GM18951 (cell line): ENCODE results near the gene POPDC3.
"Not testable (repeated sequence)": the region's sequence is repeated elsewhere in the genome, so short reads cannot be mapped to it uniquely, and the experiment has no call there.

Experiments used
- POLR2A ChIP-seq: IDR thresholded peaks from 4 replicates; pipeline ENCODE4 v1.6.1; 2011; ENCODE audit warnings: mild to moderate bottlenecking; ENCODE audit not compliant: insufficient read length, insufficient read depth; ENCODE audit errors: extremely low read depth
- in situ Hi-C: fragments of 300-500 bp; cut with MboI; formaldehyde crosslinking; loops from one replicate; pipeline ENCODE4 v1.12.0; 2022; ENCODE audit warnings: low sequenced_read_pairs, mixed read lengths, inconsistent platforms; ENCODE audit not compliant: unreplicated experiment

The POPDC3 gene

DNA sequence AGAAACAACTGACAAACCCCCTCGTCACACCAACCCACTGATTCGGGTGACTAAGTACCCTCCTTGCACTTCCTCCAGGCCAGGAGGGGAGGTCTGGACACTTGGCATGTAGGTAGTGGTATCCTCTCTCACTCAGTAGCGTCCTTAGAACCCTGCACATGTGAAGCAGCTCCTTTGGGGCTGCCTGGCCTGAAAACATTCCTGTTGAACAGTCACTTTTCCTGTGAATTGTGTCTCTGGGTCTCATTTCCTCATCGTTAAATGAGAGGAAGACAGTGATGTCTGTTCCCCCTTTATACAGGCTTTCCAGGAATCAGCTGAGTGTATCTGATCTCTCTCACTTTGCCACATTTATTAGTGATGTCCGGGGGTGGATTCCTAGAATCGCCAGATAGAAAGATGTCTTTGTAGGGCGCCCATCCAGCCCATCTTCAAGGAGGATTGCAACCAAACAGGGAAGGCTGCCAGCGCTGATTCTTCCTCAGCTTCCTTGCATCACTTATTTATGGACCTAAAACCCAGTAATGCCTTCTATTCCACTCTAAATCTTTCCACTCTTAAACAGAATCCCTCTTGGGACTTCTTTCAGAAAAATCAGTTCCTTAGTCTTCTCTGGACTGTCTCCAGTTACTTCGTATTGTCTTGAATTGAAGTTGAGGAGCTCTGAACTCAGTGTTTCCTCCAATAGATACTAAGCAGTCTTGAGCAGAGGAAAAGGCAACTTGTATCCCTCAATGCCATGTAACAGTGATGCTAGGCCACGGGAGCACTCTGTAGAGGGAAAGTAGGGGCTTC is 9.4 kb upstream of the POPDC3 start:
- in situ Hi-C loops, result no loop called here

DNA sequence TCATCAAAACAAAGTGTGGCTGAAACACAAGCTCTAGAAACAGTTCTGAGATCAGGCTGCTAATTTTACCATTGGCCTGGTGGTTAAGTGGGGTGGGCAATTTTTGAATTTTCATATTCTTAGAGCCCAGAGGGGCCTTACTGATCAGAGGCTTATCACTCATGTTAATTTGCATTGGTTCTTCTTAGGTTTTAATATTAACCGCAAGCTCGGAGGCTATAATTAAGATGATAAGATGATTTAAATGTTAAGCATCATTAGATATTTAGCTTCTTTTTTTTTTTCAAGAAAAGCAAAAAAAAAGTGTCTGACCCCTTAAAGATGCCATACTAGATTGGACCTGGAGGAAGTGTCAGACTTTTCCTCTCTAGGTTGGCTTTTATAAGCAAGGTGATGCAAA is 8.4 kb upstream of the POPDC3 start:
- TF ChIP-seq POLR2A, result no peak
- in situ Hi-C loops, result no loop called here

More for the DNA sequence above, 9.4 kb upstream of the POPDC3 start:
- no peak for TF ChIP-seq POLR2A

DNA sequence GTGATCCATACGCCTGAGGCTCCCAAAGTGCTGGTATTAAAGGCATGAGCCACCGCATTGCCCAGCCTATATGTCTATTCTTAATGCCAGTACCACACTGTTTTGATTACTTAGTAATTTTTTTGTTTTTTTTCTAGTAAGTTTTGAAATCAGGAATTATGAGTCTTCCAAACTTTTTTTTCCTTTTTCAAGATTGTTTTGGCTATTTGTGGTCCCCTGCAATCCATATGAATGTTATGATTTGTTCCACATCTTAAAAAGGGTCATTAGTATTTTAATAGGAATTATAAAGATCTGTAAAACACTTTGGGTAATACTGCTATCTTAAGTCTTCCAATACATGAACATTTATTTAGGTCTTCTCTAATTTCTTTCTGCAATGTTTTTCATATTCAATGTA is 6.8 kb upstream of the POPDC3 start:
- TF ChIP-seq POLR2A, result no peak
- in situ Hi-C loops, result no loop called here

DNA sequence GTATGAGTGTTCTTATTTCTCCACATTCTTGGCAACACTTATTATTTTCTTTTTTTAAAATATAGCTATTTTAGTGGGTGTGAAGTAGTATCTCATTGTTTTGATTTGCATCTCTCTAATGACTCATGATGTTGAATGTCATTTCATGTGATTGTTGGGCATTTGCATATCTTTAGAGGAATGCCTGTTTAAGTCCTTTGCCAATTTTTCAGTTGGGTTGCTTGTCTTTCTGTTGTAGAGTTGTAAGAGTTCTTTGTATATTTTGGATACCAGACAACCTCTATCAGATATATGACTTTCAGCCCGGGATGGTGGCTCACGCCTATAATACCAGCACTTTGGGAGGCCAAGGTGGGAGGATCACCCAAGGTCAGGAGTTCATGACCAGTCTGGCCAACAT is 5.1 kb upstream of the POPDC3 start:
- TF ChIP-seq POLR2A, result no peak
- in situ Hi-C loops, result no loop called here

DNA sequence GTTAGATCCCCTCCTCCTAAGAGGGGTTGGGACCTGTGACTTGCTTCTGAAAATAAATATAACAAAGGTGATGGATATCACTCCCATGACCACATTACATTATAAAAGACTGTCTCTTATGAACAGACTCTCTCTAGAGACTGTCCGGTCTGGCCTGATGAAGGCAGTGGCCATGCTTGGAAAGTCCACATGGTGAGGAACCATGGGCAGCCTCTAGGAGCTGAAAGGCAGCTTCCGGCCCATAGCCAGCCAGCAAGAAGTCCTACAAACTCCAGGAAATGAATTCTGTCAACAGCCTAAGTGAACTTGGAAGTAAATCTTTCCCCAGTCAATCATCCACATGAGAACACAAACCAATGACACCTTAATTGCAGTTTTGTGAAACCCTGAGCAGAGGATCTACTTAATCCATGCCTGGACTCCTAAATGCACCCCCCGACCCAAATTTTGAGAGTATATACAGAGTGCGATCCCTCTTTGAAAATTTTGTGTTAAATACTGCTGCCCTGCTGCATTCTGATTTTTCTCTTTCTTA is 2.2 kb upstream of the POPDC3 start:
- in situ Hi-C loops, result no loop called here
- TF ChIP-seq POLR2A, result no peak

DNA sequence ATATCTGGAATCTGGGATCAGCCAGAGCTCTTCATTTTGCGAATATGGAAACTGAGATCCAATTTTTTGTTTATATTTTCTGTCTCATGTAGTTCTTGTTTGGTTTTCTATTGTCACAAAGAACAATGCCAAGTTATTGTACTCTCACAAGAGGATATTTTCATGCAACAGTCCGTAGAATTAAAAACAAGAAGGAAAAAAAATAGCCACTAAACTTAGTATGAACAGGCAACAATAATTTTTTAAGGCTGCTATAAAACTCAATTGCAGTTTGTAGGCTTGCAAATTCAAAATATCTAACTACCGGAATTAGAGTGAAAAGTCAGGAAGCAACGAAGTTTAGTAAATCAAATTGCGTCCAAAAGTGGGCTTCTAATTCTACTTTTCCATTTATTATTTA is 1.2 kb downstream of the POPDC3 start:
- no peak for TF ChIP-seq POLR2A
- in situ Hi-C loops, result no loop called here

DNA sequence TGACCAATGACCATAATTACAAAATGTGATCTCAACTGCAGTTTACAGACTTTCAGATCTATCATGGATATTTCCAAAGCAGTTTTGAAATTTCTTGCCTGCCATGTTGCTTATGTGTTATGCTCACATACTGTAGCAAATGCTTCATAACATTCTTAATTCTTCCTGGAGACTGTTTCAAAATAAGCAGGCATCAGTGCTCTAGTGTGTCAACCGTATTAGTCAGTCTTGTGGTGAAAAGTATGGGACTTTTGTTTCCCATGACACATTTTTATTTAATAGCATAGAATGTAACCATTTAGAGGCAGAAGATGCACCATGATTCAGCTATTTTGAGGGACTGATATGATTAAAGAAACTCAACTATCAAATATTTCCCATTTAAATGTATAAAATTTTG is 1.7 kb downstream of the POPDC3 start:
- in situ Hi-C loops, result no loop called here
- TF ChIP-seq POLR2A, result no peak

DNA sequence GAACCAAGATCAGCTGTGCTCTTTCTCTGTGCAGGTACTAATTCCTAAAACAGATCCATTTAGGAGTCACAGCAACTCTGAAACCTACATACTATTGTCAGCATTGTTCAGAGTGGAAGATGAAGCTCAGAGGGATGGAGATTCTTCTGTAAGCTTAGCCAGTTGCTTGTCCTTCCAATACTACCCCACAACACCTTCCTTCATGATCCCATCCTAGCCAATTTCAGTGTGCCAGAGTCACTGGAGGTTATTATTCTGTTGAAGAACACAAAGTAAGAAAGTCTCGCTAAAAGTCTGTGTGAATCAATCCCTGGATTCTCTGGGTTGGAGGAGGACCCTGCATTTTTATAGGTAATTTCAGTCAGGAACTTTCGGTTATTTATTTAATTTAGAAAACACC is 2.3 kb downstream of the POPDC3 start:
- TF ChIP-seq POLR2A, result no peak
- in situ Hi-C loops, result no loop called here

DNA sequence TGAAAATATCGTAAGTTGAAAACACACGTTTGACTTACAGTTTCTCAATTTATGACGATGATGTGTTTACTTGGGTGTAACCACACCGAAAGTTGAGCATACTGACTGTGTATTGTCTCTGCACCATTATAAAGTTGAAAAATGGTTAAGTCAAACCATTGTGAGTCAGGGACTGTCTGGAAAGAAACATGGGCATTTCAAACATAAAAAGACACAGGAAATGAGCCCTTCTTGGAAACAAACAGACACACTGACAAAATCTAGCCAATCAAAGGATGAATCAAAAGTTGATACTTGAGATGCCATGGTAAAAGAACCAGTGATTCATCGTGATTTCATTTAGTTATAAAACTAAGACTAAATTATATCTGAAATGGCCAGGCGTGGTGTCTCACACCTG is 5.3 kb downstream of the POPDC3 start:
- TF ChIP-seq POLR2A, result no peak
- in situ Hi-C loops, result no loop called here

DNA sequence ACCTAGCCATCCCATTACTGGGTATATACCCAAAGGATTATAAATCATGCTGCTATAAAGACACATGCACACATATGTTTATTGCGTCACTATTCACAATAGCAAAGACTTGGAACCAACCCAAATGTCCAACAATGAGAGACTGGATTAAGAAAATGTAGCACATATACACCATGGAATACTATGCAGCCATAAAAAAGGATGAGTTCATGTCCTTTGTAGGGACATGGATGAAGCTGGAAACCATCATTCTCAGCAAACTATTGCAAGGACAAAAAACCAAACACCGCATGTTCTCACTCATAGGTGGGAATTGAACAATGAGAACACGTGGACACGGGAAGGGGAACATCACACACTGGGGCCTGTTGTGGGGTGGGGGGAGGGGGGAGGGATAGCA is 7.3 kb downstream of the POPDC3 start:
- in situ Hi-C loops, result not testable (repeated sequence)

DNA sequence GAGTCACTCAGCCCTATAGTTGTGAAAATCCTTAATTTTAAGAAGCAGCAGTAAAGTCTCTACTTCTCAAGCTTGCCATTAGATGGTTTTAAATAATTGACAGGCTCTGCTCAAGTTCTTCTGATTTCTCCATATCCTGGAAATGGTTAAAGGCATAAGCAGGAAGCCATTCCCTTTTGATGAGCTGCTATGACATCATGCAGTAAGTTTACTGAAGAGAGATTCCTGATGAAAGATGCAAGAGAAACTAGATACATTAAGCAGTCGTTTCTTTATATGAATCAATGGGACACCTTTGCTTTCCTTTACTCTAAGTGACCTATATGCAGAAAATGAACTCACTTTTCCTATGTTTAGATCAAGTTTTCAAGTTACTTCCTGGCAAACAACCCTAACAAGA is 9.8 kb downstream of the POPDC3 start:
- in situ Hi-C loops, result no loop called here
- no peak for TF ChIP-seq POLR2A

DNA sequence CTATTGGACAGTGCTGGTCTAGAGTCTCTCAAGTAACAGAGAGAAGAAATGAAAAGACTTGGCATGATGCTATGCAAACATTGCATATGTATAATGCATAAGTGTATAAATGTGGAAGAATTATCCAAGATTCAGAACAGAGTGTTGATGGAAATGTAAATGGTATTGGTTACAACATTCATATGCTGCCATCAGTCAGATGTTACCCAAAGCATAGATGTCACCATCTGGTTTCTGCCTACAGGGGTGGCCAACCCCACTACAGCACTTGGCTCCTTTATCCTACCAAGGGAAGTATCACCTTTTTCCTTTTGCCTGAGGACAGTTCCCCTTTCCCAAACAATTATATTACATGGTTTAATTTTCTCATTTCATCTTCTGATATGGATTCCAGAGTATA is 11.9 kb downstream of the POPDC3 start:
- in situ Hi-C loops, result no loop called here
- no peak for TF ChIP-seq POLR2A

DNA sequence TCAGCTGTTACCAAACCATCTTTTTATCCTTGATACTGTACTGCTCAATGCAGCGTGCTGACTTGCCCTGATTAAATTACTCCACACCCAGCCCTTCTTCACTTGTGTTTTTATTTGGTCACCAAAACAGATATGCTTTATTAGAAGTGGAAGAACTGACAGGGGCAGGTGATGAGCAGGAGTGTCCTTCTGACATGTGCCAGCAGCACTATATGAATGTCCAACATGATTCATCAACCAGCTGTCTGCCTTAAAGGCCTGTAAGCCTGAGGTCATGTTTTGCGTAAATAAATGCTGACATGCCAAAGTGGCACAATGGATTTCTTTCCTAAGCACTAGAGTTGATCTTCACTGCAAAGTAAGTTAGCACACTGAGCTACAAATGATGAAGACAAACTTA is 15.4 kb downstream of the POPDC3 start:
- TF ChIP-seq POLR2A, result no peak
- in situ Hi-C loops, result no loop called here

DNA sequence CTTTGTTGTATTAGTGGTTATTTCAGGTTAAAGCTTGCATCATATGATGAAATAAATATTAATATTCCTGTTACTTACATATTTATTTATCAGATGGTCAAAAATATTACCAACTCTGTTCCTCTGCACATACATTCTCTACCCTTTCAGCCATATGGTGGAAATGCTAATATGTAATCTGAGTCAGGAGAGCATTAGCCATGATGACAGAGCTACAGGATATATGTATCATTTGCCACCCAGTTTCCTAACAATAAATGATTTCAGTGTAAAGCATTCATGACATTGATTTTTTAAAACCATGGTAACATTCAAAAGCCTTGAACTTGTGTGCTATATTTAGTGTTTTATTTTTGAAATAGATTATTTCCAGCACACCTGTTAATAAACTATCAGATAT is 16.6 kb downstream of the POPDC3 start:
- in situ Hi-C loops, result no loop called here
- no peak for TF ChIP-seq POLR2A

DNA sequence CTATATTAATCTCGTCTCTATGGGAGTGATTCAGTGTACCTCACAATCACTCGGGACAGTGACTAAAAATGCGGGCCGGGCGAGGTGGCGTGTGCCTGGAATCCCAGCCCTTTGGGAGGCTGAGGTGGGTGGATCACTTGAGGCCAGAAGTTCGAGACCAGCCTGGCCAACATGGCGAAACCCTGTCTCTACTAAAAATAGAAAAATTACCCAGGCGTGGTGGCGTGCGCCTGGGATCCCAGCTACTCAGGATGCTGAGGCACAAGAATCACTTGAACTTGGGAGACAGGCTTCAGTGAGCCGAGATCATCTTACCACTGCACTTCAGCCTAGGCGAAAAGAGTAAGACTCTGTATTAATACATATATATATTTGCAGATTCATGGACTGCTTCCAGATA is 17.4 kb downstream of the POPDC3 start:
- in situ Hi-C loops, result no loop called here
- TF ChIP-seq POLR2A, result no peak

DNA sequence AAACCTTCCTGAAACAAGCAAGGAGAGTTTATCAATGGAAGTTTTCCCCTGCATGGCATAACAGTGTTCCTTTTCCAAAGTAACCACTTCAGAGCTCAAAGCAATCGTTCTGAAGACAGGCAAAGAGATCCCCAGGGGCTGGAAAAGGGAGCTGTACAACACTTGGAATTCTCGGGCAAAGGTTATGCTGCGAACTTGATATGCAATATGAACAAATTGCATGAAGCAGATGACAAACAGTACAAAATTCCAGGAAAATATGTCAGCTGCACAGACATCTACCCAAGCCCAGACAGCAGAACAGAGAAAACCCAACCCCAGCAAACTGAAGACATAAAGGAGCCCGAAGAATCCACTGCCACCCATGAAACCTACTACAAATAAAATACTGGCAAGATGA is 18.4 kb downstream of the POPDC3 start:
- in situ Hi-C loops, result no loop called here

More for the DNA sequence above, 18.4 kb downstream of the POPDC3 start:
- no peak for TF ChIP-seq POLR2A
